PFSK-1 (cell line): ENCODE results near the gene FNDC3A.

ENCODE experiments used
- FOXP2 ChIP-seq: optimal IDR thresholded peaks from 2 replicates; pipeline ENCODE3; 2011; ENCODE audit warnings: borderline replicate concordance, control low read depth, inconsistent platforms; ENCODE audit not compliant: insufficient read depth; ENCODE audit errors: extremely low read length, extremely low read depth
- POLR2AphosphoS5 ChIP-seq: IDR thresholded peaks from 2 replicates; pipeline ENCODE4 v1.6.1; 2012; ENCODE audit warnings: low read depth, mild to moderate bottlenecking, control low read depth, low read length, moderate library complexity
- REST ChIP-seq, 2 experiments: IDR thresholded peaks; 2 replicates each; pipeline versions ENCODE4 v1.6.1 to v1.8.0; 2011 to 2012; ENCODE audit warnings: low read depth in 2 of 2, low read length in 2 of 2, control low read depth in 1 of 2, inconsistent platforms in 1 of 2, mild to moderate bottlenecking in 1 of 2, moderate library complexity in 1 of 2; ENCODE audit not compliant: insufficient read depth in 1 of 2
- SIN3A ChIP-seq: IDR thresholded peaks from 2 replicates; pipeline ENCODE4 v1.6.1; 2012; ENCODE audit warnings: mild to moderate bottlenecking, low read length, moderate library complexity, borderline replicate concordance; ENCODE audit not compliant: insufficient read depth
- TAF1 ChIP-seq: IDR thresholded peaks from 2 replicates; pipeline ENCODE4 v1.6.1; 2012; ENCODE audit warnings: low read length, control low read depth, borderline replicate concordance; ENCODE audit not compliant: insufficient read depth

DNA sequence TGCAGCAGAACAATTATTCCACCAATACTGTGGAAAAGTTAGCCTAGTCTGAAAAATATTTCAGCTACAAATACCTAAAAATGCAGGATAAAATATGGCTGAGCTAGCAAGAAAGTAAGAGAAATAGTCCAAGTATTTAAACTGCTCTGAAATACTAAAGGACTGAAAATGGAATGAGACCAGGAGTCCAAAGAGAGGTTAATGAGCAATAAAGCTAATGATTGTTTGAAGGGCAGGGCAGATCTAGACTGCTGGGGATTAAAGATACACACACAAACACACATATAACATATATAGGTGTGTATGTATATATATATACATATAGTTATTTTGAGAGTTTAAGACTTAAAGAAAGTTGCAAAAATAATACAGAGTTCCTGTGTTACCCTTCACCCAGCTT lies 269.4 kb downstream of the FNDC3A start:
- TF ChIP-seq TAF1 (no peak), POLR2AphosphoS5 (no peak), REST (IDR thresholded peaks at IDR 0.05; ENCODE audit: insufficient read depth in 1 of 2, low read depth in 2 of 2, low read length in 2 of 2) (no peak), FOXP2 (no peak), SIN3A (no peak)
